ENCODE measurements around the gene SRSF10. TPM values are rescaled to one million over a fixed set of nuclear protein-coding genes. Genes with fewer than 3 reads are reported as not detected.

Gene SRSF10
- total and polyA plus RNA-seq, 7 donors: 42.6 to 105 (median 80.6) TPM

GRCh38 chr1:23984417-23985186, 4.5 kb upstream of the SRSF10 start:
- Histone ChIP-seq H3K27ac (peak overlapping the region; percentile 63 to 77 (median 69)), H3K27me3 (no peaks in the 10 kb centered on the region), H3K4me3 (no peak overlapping the region), H3K4me1 (peaks cover 0 to 25% (median 22%) of the 10 kb centered on the region in 4 donors), H3K9me3 (no peaks in the 10 kb centered on the region), H3K36me3 (no peaks in the 10 kb centered on the region)
- WGBS, 2 donors: 76 to 87% methylated on average over 5 of the region's 5 CpGs
- no peak for DNase-seq
- no peak for TF ChIP-seq POLR2A (IDR thresholded peaks at IDR 0.05)
- no peak for TF ChIP-seq CTCF (IDR thresholded peaks at IDR 0.05)
- peak in 1 of 4 donors; percentile 44 for TF ChIP-seq EP300 (IDR thresholded peaks at IDR 0.05)
- TF ChIP-seq POLR2AphosphoS5 (IDR thresholded peaks at IDR 0.05): peak in 1 of 4 donors; percentile 17
- intact Hi-C loops (cut with DNase I): no loop called here

GRCh38 chr1:23980728-23981070, 572 bp upstream of the SRSF10 start:
- TF ChIP-seq POLR2AphosphoS5 (IDR thresholded peaks at IDR 0.05): no peak
- no peak for TF ChIP-seq CTCF (IDR thresholded peaks at IDR 0.05)
- TF ChIP-seq POLR2A (IDR thresholded peaks at IDR 0.05): no peak
- no peak for TF ChIP-seq EP300 (IDR thresholded peaks at IDR 0.05)
- H3K36me3 ChIP-seq: no peaks in the 10 kb centered on the region
- peak overlapping the region; percentile 80 to 97 (median 86) for H3K4me3 ChIP-seq
- intact Hi-C loops (cut with DNase I): loop anchor here (2.0 kb wide), 1 partner anchor 34 kb away; no protein-coding TSS in a partner anchor
- H3K27ac ChIP-seq: peak overlapping the region; percentile 96 to 100 (median 98)
- whole genome bisulfite sequencing, 2 donors: 26 to 49% methylated on average over 6 of the region's 6 CpGs
- no peaks in the 10 kb centered on the region for H3K9me3 ChIP-seq
- DNase-seq: no peak
- no peaks in the 10 kb centered on the region for H3K27me3 ChIP-seq
- H3K4me1 ChIP-seq: peaks cover 0 to 61% (median 53%) of the 10 kb centered on the region in 4 donors

GRCh38 chr1:23979387-23979880, 693 bp downstream of the SRSF10 start:
- Histone ChIP-seq H3K4me3 (peak overlapping the region; percentile 80 to 97 (median 86)), H3K27ac (peak overlapping the region; percentile 96 to 100 (median 98)), H3K4me1 (peaks cover 0 to 61% (median 49%) of the 10 kb centered on the region in 4 donors), H3K9me3 (no peaks in the 10 kb centered on the region), H3K36me3 (no peaks in the 10 kb centered on the region), H3K27me3 (no peaks in the 10 kb centered on the region)
- TF ChIP-seq CTCF (IDR thresholded peaks at IDR 0.05) (no peak), POLR2A (IDR thresholded peaks at IDR 0.05) (no peak)
- intact Hi-C loops (cut with DNase I): no loop called here
- no peak for DNase-seq
- 0 to 1% methylated on average over 13 of the region's 13 CpGs for WGBS, 2 donors

GRCh38 chr1:23978805-23979204, 1.3 kb downstream of the SRSF10 start:
- no peaks in the 10 kb centered on the region for H3K27me3 ChIP-seq
- WGBS, 2 donors: 0 to 1% methylated on average over 4 of the region's 4 CpGs

More at GRCh38 chr1:23978805-23979204, 1.3 kb downstream of the SRSF10 start:
- no peak for DNase-seq
- Histone ChIP-seq H3K36me3 (peaks cover 0 to 2% (median 0%) of the 10 kb centered on the region in 4 donors), H3K27ac (peak overlapping the region; percentile 23 to 100 (median 98)), H3K9me3 (no peaks in the 10 kb centered on the region), H3K4me3 (peak overlapping the region; percentile 10 to 97 (median 86)), H3K4me1 (peaks cover 0 to 59% (median 48%) of the 10 kb centered on the region in 4 donors)
- intact Hi-C loops (cut with DNase I): no loop called here
- TF ChIP-seq EP300 (IDR thresholded peaks at IDR 0.05): no peak
- TF ChIP-seq POLR2A (IDR thresholded peaks at IDR 0.05): no peak
- TF ChIP-seq POLR2AphosphoS5 (IDR thresholded peaks at IDR 0.05): no peak
- TF ChIP-seq CTCF (IDR thresholded peaks at IDR 0.05): no peak
